A549 (cell line): Measurements from ENCODE around the gene CFAP61. TPM values are rescaled to one million over a fixed set of nuclear protein-coding genes. Genes with fewer than 3 reads are reported as not detected.
A peak's percentile ranks its signal among the peaks of the same experiment; 100 is the strongest.

Experiments used
- ATAC-seq, 2 experiments: fragments of 200-7000 bp in 1 of 2; fragments of >200 bp in 1 of 2; cut with Nextera tagmentation in 1 of 2; cut with Tn5 transposase in 1 of 2; 3 replicates each; pipeline versions ENCODE4 v1.8.0 to v1.9.1; 2018 to 2020; ENCODE audit warnings: mild to moderate bottlenecking in 1 of 2, moderate library complexity in 1 of 2
- CTCF ChIA-PET: fragments of 300-600 bp; sonication (Branson Sonifier 250); formaldehyde crosslinking; extraction: SDS; loops from one replicate; lab custom pipeline; 2021; ENCODE audit warnings: antibody characterized with exemption, inconsistent platforms; lab: Yijun Ruan, JAX
- POLR2A ChIA-PET: fragments of 350-600 bp; formaldehyde crosslinking; extraction: SDS; loops from one replicate; lab custom pipeline; 2021; ENCODE audit warnings: antibody characterized with exemption, inconsistent platforms; lab: Yijun Ruan, JAX
- DNase-seq, 2 experiments: peaks; one replicate each; pipeline versions ENCODE4 v3.0.0 to v3.0.0-alpha.2; 2011 to 2016; ENCODE audit warnings: low read depth in 1 of 2, low spot score in 1 of 2
- FAIRE-seq: peaks from 2 replicates; lab custom pipeline; 2011; peaks lifted over from hg19 to GRCh38; lab: Jason Lieb, UNC
- H3K27ac ChIP-seq, 2 experiments: fragments of >200 bp; sonication (Bioruptor Twin); formaldehyde crosslinking; 3 replicates each; pipeline ENCODE4 v1.5.1; 2016 to 2017
- H3K4me1 ChIP-seq: fragments of >200 bp; sonication (Bioruptor Twin); formaldehyde crosslinking; 3 replicates; pipeline ENCODE4 v1.6.1; 2016
- H3K4me2 ChIP-seq: fragments of >200 bp; sonication (Bioruptor Twin); formaldehyde crosslinking; 3 replicates; pipeline ENCODE4 v1.6.1; 2016
- H3K4me3 ChIP-seq: fragments of >200 bp; sonication (Bioruptor Twin); formaldehyde crosslinking; 3 replicates; pipeline ENCODE4 v1.5.1; 2016
- H3K9me3 ChIP-seq: fragments of >200 bp; sonication (Bioruptor Twin); formaldehyde crosslinking; 3 replicates; pipeline ENCODE4 v1.6.1; 2016
- ATOH8 ChIP-seq: fragments of 250-450 bp; sonication (Bioruptor Pico); IDR thresholded peaks from 2 replicates; pipeline ENCODE4 v1.5.0; 2020; ENCODE audit warnings: low read depth, mild to moderate bottlenecking, moderate library complexity
- BCL3 ChIP-seq: fragments of >200 bp; sonication (Bioruptor Twin); formaldehyde crosslinking; IDR thresholded peaks from 3 replicates; pipeline ENCODE4 v1.6.1; 2016
- BHLHE40 ChIP-seq: IDR thresholded peaks from 2 replicates; pipeline ENCODE4 v1.6.1; 2012; ENCODE audit warnings: low read depth, low read length, inconsistent platforms
- CBX2 ChIP-seq: fragments of 200-600 bp; sonication (generic); IDR thresholded peaks from 2 replicates; pipeline ENCODE4 v1.6.1; 2016; ENCODE audit warnings: low read depth, mild to moderate bottlenecking, borderline replicate concordance
- CEBPB ChIP-seq, 2 experiments: fragments of >200 bp in 1 of 2; sonication (Bioruptor Twin) in 1 of 2; formaldehyde crosslinking in 1 of 2; IDR thresholded peaks; 2 replicates each; pipeline ENCODE4 v1.6.1; 2012 to 2016
- HDAC2 ChIP-seq: fragments of 200-600 bp; sonication (generic); IDR thresholded peaks from 2 replicates; pipeline ENCODE4 v1.6.1; 2016
- HMGXB4 ChIP-seq: fragments of 250-450 bp; sonication (Bioruptor Pico); IDR thresholded peaks from 2 replicates; pipeline ENCODE4 v1.5.0; 2021; ENCODE audit warnings: mild to moderate bottlenecking, moderate library complexity, borderline replicate concordance
- JUNB ChIP-seq: fragments of >200 bp; sonication (Bioruptor Twin); formaldehyde crosslinking; IDR thresholded peaks from 2 replicates; pipeline ENCODE4 v1.6.1; 2016
- KDM1A ChIP-seq: fragments of 200-600 bp; sonication (generic); IDR thresholded peaks from 2 replicates; pipeline ENCODE4 v1.6.1; 2016; ENCODE audit warnings: low read depth, mild to moderate bottlenecking
- MAFK ChIP-seq: fragments of 450-650 bp; IDR thresholded peaks from 2 replicates; pipeline ENCODE4 v1.6.1; 2014; ENCODE audit not compliant: partially characterized antibody
- NPAS2 ChIP-seq: fragments of 250-450 bp; sonication (Bioruptor Pico); IDR thresholded peaks from 2 replicates; pipeline ENCODE4 v1.8.0; 2022; ENCODE audit warnings: mild to moderate bottlenecking, moderate library complexity, borderline replicate concordance
- RARB ChIP-seq: fragments of 250-450 bp; sonication (Bioruptor Pico); IDR thresholded peaks from 2 replicates; pipeline ENCODE4 v1.8.0; 2021; ENCODE audit warnings: mild to moderate bottlenecking, moderate library complexity
- WGBS: methylation state at CpG from one replicate; pipeline ENCODE4 v1.1.6; 2017; ENCODE audit errors: missing lambda C conversion rate; 5-methylcytosine and 5-hydroxymethylcytosine counted together
- polyA plus RNA-seq, 4 experiments: library from polyadenylated mRNA; depleted of rRNA in 3 of 4; stranded (reverse); fragments of >200 nt; fragmentation: RNase III in 1 of 4; extraction: RNeasy Plus Mini Kit Qiagen cat#74134 plus additional on column Dnase treatment in 1 of 4; gene quantifications; 2 replicates in 3 of 4; 3 replicates in 1 of 4; pipeline ENCODE4 v1.2.3, GENCODE V29; 2011 to 2017

CFAP61 gene
- polyA plus RNA-seq, 2 of the 4 experiments (the other 2 are of a cell fraction): 0.39 to 0.70 TPM

GRCh38 chr20:20094410-20094809 is 42.1 kb downstream of the CFAP61 start:
- H3K4me1 ChIP-seq: no peaks in the 10 kb centered on the region
- no peak overlapping the region for H3K27ac ChIP-seq
- H3K4me2 ChIP-seq: no peak overlapping the region
- POLR2A ChIA-PET: no interaction called here
- no peak for ATAC-seq
- CTCF ChIA-PET: interaction anchor here (0.9 to 1.7 kb wide), 2 partner anchors 11 to 50 kb away, joined by 3 to 6 read pairs; no protein-coding TSS in a partner anchor
- no peak for TF ChIP-seq NPAS2 (CRISPR knock-in tag)
- TF ChIP-seq BCL3: no peak
- no peak for TF ChIP-seq CBX2
- TF ChIP-seq, all 56 proteins: peak for 0
- H3K4me3 ChIP-seq: no peak overlapping the region
- H3K9me3 ChIP-seq: no peaks in the 10 kb centered on the region
- FAIRE-seq (no peak), DNase-seq (no peak)
- WGBS: 22% methylated on average over 6 of the region's 6 CpGs

- H3K4me2 ChIP-seq: no peak overlapping the region
- no peak for DNase-seq
- peak; percentile 90 for TF ChIP-seq MAFK
- TF ChIP-seq CEBPB (IDR thresholded peaks at IDR 0.05): no peak
- H3K4me1 ChIP-seq: no peaks in the 10 kb centered on the region
- ChIA-PET POLR2A (no interaction called here), CTCF (interaction anchor here (0.9 to 1.7 kb wide), 2 partner anchors 12 to 49 kb away, joined by 3 to 6 read pairs; no protein-coding TSS in a partner anchor)
- no peaks in the 10 kb centered on the region for H3K9me3 ChIP-seq
- no peak overlapping the region for H3K4me3 ChIP-seq
- H3K27ac ChIP-seq: no peak overlapping the region
- WGBS: 64% methylated on average over 10 of the region's 10 CpGs
- no peak for FAIRE-seq
- 0 out of 6 replicates have a peak, but pooled peaks of 1 of the 2 experiments have one; percentile 19 for ATAC-seq
Observed at GRCh38 chr20:20095114-20095872, 43.0 kb downstream of the CFAP61 start.

GRCh38 chr20:20096421-20096820 is 44.1 kb downstream of the CFAP61 start:
- FAIRE-seq: no peak
- WGBS: 58% methylated on average over 11 of the region's 11 CpGs
- DNase-seq: no peak
- Histone ChIP-seq H3K4me3 (no peak overlapping the region), H3K27ac (no peak overlapping the region)
- CTCF ChIA-PET: interaction anchor here (0.9 to 1.4 kb wide), 4 partner anchors 12 to 498 kb away, joined by 3 read pairs; no protein-coding TSS in a partner anchor
- POLR2A ChIA-PET: no interaction called here
- no peak for TF ChIP-seq RARB (CRISPR knock-in tag)
- no peak for TF ChIP-seq MAFK
- no peak for TF ChIP-seq HMGXB4 (CRISPR knock-in tag)
- TF ChIP-seq BHLHE40: no peak
- TF ChIP-seq JUNB: no peak
- TF ChIP-seq HDAC2: no peak
- no peak for TF ChIP-seq ATOH8 (CRISPR knock-in tag)
- TF ChIP-seq, all 56 proteins: peak for 0
- Histone ChIP-seq H3K4me2 (no peak overlapping the region), H3K9me3 (no peaks in the 10 kb centered on the region), H3K4me1 (no peaks in the 10 kb centered on the region)
- ATAC-seq: no peak

GRCh38 chr20:20100881-20101280 is 48.5 kb downstream of the CFAP61 start:
- Histone ChIP-seq H3K4me1 (no peaks in the 10 kb centered on the region), H3K27ac (no peak overlapping the region), H3K4me2 (no peak overlapping the region), H3K9me3 (no peaks in the 10 kb centered on the region), H3K4me3 (no peak overlapping the region)
- peak; percentile 56 for FAIRE-seq
- ChIA-PET POLR2A (no interaction called here), CTCF (interaction anchor here (1.0 to 1.9 kb wide), 4 partner anchors 11 to 1515 kb away, joined by 3 to 7 read pairs (median 4); no protein-coding TSS in a partner anchor)
- DNase-seq: no peak
- no peak for ATAC-seq
- TF ChIP-seq RARB (CRISPR knock-in tag) (no peak), KDM1A (no peak), JUNB (no peak)
